HAP-1 (cell line): ENCODE measurements around the gene NUP188.

Source experiments
- DNase-seq, 2 experiments: peaks; one replicate each; pipeline ENCODE4 v3.0.0-alpha.2; 2016 to 2020; ENCODE audit warnings: low spot score in 2 of 2
- H3K27me3 ChIP-seq: fragments of 250-450 bp; sonication (Bioruptor Pico); 2 replicates; pipeline ENCODE4 v1.5.1; 2020; ENCODE audit warnings: low read depth, mild to moderate bottlenecking, moderate library complexity
- H3K36me3 ChIP-seq: fragments of 250-450 bp; sonication (Bioruptor Pico); replicated peaks from 2 replicates; pipeline ENCODE4 v1.5.1; 2020; ENCODE audit warnings: mild to moderate bottlenecking
- H3K4me1 ChIP-seq: fragments of 250-450 bp; sonication (Bioruptor Pico); 2 replicates; pipeline ENCODE4 v1.5.1; 2020; ENCODE audit warnings: mild to moderate bottlenecking
- H3K4me3 ChIP-seq: fragments of 250-450 bp; sonication (Bioruptor Pico); 2 replicates; pipeline ENCODE4 v1.5.1; 2020; ENCODE audit warnings: mild to moderate bottlenecking, moderate library complexity
- H3K9me3 ChIP-seq: fragments of 250-450 bp; sonication (Bioruptor Pico); 2 replicates; pipeline ENCODE4 v1.5.1; 2020; ENCODE audit warnings: mild to moderate bottlenecking, moderate library complexity
- in situ Hi-C: fragments of 300-500 bp; cut with MboI; formaldehyde crosslinking; loops from 3 replicates; pipeline ENCODE4 v1.14.3; 2020; ENCODE audit warnings: low sequenced_read_pairs, inconsistent platforms, mixed read lengths

NUP188 gene

DNA sequence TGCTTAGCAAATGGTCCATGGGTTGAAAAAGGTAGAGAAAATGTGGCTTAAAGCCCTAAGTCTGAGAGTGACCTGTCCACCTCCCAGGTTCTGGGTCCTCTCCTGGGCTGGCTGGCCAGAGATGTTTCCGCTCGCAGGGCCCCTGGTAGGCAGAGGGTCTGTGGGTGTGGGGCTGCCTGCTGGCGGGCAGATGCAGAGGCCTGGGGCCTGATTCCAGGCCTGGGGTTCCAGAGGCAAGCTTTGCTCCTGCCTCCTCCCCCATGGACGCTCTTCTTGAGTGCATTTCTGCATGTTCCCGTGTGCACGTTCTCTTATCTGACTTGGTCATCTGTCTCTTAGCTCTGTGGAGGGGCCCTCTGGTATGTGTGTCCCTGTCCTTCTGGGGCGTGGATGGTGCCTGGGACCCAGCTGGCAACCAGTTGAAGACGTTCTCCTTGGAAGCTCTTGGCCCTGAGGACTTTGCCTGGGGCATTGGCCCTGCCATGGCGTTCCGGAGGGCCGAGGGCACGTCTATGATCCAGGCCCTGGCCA is 92.7 kb downstream of the NUP188 start:
- H3K4me1 ChIP-seq = peaks cover 7% of the 10 kb centered on the region
- no peak for DNase-seq
- H3K36me3 ChIP-seq = peaks cover 8% of the 10 kb centered on the region; the same call in 1 of the 2 replicates
- no peaks in the 10 kb centered on the region for H3K27me3 ChIP-seq
- H3K9me3 ChIP-seq = no peaks in the 10 kb centered on the region
- in situ Hi-C loops = no loop called here
- H3K4me3 ChIP-seq = no peak overlapping the region

- no peaks in the 10 kb centered on the region for H3K9me3 ChIP-seq
These were observed 94.5 kb downstream of the NUP188 start for GRCh38 chr9:129042016-129042415.

GRCh38 chr9:129052592-129052991 is 105.1 kb downstream of the NUP188 start:
- Histone ChIP-seq H3K27me3 (no peaks in the 10 kb centered on the region), H3K4me3 (no peak overlapping the region), H3K4me1 (no peaks in the 10 kb centered on the region), H3K9me3 (no peaks in the 10 kb centered on the region), H3K36me3 (peaks cover 24% of the 10 kb centered on the region)
- in situ Hi-C loops = no loop called here
- no peak for DNase-seq

More at GRCh38 chr9:129042016-129042415, 94.5 kb downstream of the NUP188 start:
- in situ Hi-C loops = no loop called here
- Histone ChIP-seq H3K27me3 (no peaks in the 10 kb centered on the region), H3K4me1 (peaks cover 3% of the 10 kb centered on the region; the same call in 1 of the 2 replicates), H3K36me3 (peaks cover 3% of the 10 kb centered on the region; the same call in 1 of the 2 replicates), H3K4me3 (no peak overlapping the region)
- DNase-seq = no peak

DNA sequence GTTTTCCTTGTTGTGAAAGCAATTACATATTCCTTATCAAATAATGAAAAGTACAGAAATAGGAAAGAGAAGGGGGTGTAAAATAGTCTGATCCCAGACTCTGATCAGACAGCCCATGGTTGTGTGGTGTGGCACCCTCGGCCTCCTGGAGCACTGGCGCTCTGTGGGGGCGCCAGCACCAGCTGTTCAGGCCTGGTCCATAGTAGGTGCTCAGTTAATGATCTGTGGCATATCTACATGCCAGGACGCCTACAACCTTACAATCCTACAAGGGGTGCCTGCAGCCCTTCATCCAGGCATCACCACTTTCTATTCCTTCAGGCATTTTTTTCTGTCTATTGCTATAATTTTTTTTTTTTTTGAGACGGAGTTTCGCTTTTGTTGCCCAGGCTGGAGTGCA is 105.5 kb downstream of the NUP188 start:
- H3K36me3 ChIP-seq = peaks cover 20% of the 10 kb centered on the region
- H3K9me3 ChIP-seq = no peaks in the 10 kb centered on the region
- H3K4me3 ChIP-seq = no peak overlapping the region
- H3K27me3 ChIP-seq = no peaks in the 10 kb centered on the region
- no peaks in the 10 kb centered on the region for H3K4me1 ChIP-seq
- no peak for DNase-seq
- in situ Hi-C loops = no loop called here

DNA sequence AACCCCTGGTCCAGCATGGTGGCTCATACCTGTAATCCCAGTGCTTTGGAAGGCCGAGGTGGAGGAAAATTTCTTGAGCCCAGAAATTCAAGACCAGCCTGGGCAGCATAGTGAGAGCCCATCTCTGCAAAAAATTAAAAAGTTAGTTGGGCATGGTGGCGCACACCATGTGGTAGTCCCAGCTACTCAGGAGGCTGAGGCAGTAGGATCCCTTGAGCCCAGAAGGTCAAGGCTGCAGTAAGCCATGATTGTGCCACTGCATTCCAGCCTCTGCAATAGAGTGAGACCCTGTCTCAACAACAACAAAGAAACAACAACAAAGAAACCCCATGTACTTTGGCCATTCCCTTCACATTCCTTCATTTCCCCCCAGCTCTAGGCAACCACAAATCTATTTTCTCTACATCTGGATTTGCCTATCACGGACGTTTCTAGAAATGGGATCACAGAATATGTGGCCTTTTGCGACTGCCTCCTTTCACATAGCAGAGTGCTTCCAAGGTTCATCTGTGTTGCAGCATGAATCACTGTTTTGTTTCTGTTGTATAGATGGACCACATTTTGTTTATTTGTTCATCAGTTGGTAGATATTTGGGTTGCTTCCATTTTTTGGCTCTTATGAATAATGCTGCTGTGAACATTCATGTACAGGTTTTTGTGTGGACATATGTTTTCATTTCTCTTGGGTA is 106.8 kb downstream of the NUP188 start:
- Histone ChIP-seq H3K4me1 (no peaks in the 10 kb centered on the region), H3K36me3 (peaks cover 12% of the 10 kb centered on the region), H3K27me3 (no peaks in the 10 kb centered on the region), H3K9me3 (no peaks in the 10 kb centered on the region), H3K4me3 (no peak overlapping the region)
- in situ Hi-C loops = no loop called here
- DNase-seq = no peak
